Natural killer cell treated with Interleukin-12 subunit alpha and Interleukin-12 subunit beta and Interleukin-15 and Interleukin-18, amount 100 ng/mL, for 72 hours (primary cell): Measurements from ENCODE around the gene CTBP2. TPM values are rescaled to one million over a fixed set of nuclear protein-coding genes. Genes with fewer than 3 reads are reported as not detected.
"Not testable (repeated sequence)": the region's sequence is repeated elsewhere in the genome, so short reads cannot be mapped to it uniquely, and the experiment has no call there.

Experiments
- ATAC-seq, 2 donors: fragments of 150-1000 bp; cut with Tn5 transposase in 1 of 2; sonication (Bioruptor Pico), chemical (Tn5 transposase) in 1 of 2; 2 replicates each; pipeline ENCODE4 v1.10.0; 2021
- DNase-seq: peaks from one replicate; pipeline ENCODE4 v3.0.0; 2022; ENCODE audit warnings: low spot score
- H3K27ac Mint-ChIP-seq, 2 donors: 1 replicate in 1 of 2; 2 replicates in 1 of 2; pipeline ENCODE4 v1.8.0; 2022; ENCODE audit warnings: mixed read lengths in 2 of 2, mild to moderate bottlenecking in 1 of 2, moderate library complexity in 1 of 2
- H3K27me3 Mint-ChIP-seq, 2 donors: 1 replicate in 1 of 2; 2 replicates in 1 of 2; pipeline ENCODE4 v1.8.0; 2022; ENCODE audit warnings: mixed read lengths in 2 of 2
- H3K36me3 Mint-ChIP-seq: one replicate; pipeline ENCODE4 v1.8.0; 2022; ENCODE audit warnings: mixed read lengths
- H3K4me1 Mint-ChIP-seq, 2 donors: 1 replicate in 1 of 2; 2 replicates in 1 of 2; pipeline ENCODE4 v1.8.0; 2022; ENCODE audit warnings: low read depth in 2 of 2, mixed read lengths in 2 of 2, mild to moderate bottlenecking in 1 of 2
- H3K4me3 Mint-ChIP-seq: one replicate; pipeline ENCODE4 v1.8.0; 2022; ENCODE audit warnings: mixed read lengths
- H3K9me3 Mint-ChIP-seq: 2 replicates; pipeline ENCODE4 v1.8.0; 2022; ENCODE audit warnings: mixed read lengths
- total RNA-seq, 2 donors: library from RNA; stranded (reverse); gene quantifications; one replicate each; pipeline ENCODE4 v1.2.3, GENCODE V29; 2022

Gene CTBP2
- total RNA-seq, 2 donors from 2014 or later = 61.3 to 76.4 TPM

- peaks cover 3% of the 10 kb centered on the region for H3K9me3 Mint-ChIP-seq
- no peak overlapping the region for H3K4me3 Mint-ChIP-seq
- DNase-seq (no peak), ATAC-seq (no peak)
- H3K27ac Mint-ChIP-seq = no peak overlapping the region
- no peaks in the 10 kb centered on the region for H3K36me3 Mint-ChIP-seq
- H3K4me1 Mint-ChIP-seq = peaks cover 0 to 4% of the 10 kb centered on the region in 2 donors
- H3K27me3 Mint-ChIP-seq = peaks cover 8 to 24% of the 10 kb centered on the region in 2 donors
Measured at GRCh38 chr10:125171402-125172306, 11.3 kb upstream of the CTBP2 start.

DNA sequence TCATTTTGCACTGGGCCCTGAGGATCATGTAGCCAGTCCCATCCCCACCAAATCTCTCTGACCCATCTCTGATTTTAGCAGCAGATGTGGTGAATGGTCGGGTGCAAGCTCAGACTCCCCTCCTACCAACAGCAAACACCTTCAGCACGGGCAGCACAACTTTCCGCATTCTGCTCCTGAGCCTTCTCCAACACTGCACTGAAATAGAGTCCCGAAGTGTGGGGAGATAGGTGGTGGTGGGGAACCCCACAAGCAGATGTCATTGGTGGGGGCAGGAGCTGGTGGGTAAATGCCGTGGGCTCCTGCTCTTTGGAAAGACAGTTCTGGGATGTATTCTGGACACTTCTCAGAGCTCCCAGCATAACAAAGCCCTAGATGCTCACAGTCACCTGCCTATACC lies 9.6 kb upstream of the CTBP2 start:
- H3K27ac Mint-ChIP-seq = no peak overlapping the region
- H3K9me3 Mint-ChIP-seq = no peaks in the 10 kb centered on the region
- H3K27me3 Mint-ChIP-seq = peaks cover 5 to 10% of the 10 kb centered on the region in 2 donors
- ATAC-seq = no peak
- no peaks in the 10 kb centered on the region for H3K36me3 Mint-ChIP-seq
- peaks cover 0 to 4% of the 10 kb centered on the region in 2 donors for H3K4me1 Mint-ChIP-seq
- DNase-seq = no peak
- no peak overlapping the region for H3K4me3 Mint-ChIP-seq

DNA sequence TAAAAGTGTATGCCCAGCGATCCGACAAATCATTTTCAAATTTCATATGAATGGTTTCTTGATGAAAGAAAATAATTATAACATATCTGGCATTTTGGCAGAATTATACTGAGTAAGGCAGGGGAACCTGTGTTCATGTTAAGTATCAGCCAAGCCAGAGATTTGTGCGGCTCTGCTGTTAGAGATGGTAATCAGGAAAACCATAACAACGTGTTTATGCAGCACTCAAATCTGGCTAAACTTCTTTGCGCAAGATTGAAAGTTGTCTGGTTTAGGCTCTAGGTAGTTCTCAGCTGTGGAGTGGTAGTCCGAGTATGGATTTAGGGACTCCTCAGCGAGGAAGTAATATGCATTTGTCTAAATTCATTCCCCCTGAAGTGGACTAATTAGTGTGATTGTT lies 8.9 kb upstream of the CTBP2 start:
- H3K36me3 Mint-ChIP-seq = no peaks in the 10 kb centered on the region
- ATAC-seq = no peak
- no peak overlapping the region for H3K27ac Mint-ChIP-seq
- H3K4me1 Mint-ChIP-seq = peaks cover 0 to 3% of the 10 kb centered on the region in 2 donors
- peaks cover 3 to 5% of the 10 kb centered on the region in 2 donors for H3K27me3 Mint-ChIP-seq
- DNase-seq = no peak
- H3K9me3 Mint-ChIP-seq = no peaks in the 10 kb centered on the region
- H3K4me3 Mint-ChIP-seq = no peak overlapping the region

- H3K4me3 Mint-ChIP-seq = no peak overlapping the region
- no peaks in the 10 kb centered on the region for H3K36me3 Mint-ChIP-seq
- DNase-seq (no peak), ATAC-seq (no peak)
- no peak overlapping the region for H3K27ac Mint-ChIP-seq
- H3K27me3 Mint-ChIP-seq = no peaks in the 10 kb centered on the region
- no peaks in the 10 kb centered on the region for H3K9me3 Mint-ChIP-seq
- no peaks in the 10 kb centered on the region for H3K4me1 Mint-ChIP-seq
Measured at GRCh38 chr10:125166658-125167057, 6.3 kb upstream of the CTBP2 start.

DNA sequence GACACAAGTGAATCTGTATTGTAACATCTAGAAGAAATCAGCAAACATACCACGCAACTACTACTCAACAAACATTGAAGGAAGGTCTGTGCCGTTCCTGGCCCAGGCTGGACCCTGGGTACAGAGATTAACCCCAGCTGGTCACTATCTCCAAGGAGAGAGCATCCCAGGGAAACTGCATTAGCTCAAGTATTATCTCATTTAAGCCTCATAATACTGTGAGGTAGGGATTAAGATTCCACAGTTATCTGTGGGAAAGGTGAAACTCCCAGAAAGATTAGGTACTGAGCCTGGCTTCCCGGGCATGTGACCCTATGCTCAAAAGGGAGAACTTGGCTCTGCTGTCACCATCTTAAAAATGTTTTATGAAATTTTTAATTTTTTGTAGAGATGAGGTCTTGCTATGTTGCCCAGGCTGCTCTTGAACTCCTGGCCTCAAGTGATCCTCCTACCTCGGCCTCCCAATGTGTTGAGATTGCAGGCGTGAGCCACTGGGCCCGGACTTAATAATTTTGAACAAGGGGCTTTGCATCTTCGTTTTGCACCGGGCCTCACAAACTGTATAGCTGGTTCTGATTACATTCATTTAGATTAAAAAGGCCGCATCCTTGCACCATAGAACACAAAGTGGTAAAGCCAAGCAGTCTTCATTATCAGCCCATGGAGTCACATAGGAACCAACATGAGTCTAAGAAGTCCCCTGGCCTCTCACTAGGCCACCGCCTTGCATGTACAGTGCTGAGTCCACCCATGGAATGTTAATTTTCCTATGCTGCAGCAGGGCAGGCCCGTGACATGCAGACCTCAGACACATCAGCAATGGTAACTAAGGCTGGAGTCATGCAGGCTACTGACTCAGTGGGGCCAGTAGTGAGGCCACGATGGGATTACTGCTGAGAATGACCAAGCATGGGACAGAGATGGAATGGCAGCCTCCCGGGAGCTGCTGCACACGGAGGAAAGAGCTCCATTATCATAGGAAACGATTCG lies 5.5 kb upstream of the CTBP2 start:
- ATAC-seq (no peak), DNase-seq (no peak)
- Mint-ChIP-seq H3K9me3 (no peaks in the 10 kb centered on the region), H3K27ac (no peak overlapping the region), H3K36me3 (no peaks in the 10 kb centered on the region), H3K4me3 (no peak overlapping the region), H3K4me1 (no peaks in the 10 kb centered on the region), H3K27me3 (no peaks in the 10 kb centered on the region)

GRCh38 chr10:125164421-125164820 lies 4.1 kb upstream of the CTBP2 start:
- Mint-ChIP-seq H3K9me3 (no peaks in the 10 kb centered on the region), H3K4me3 (no peak overlapping the region), H3K27ac (no peak overlapping the region), H3K36me3 (no peaks in the 10 kb centered on the region), H3K4me1 (no peaks in the 10 kb centered on the region), H3K27me3 (no peaks in the 10 kb centered on the region)
- no peak for DNase-seq
- ATAC-seq = no peak

- no peaks in the 10 kb centered on the region for H3K27me3 Mint-ChIP-seq
- DNase-seq = no peak
- no peak overlapping the region for H3K27ac Mint-ChIP-seq
- no peak overlapping the region for H3K4me3 Mint-ChIP-seq
- H3K4me1 Mint-ChIP-seq = no peaks in the 10 kb centered on the region
- ATAC-seq = no peak
- H3K9me3 Mint-ChIP-seq = no peaks in the 10 kb centered on the region
- H3K36me3 Mint-ChIP-seq = no peaks in the 10 kb centered on the region
Measured at GRCh38 chr10:125163803-125164202, 3.4 kb upstream of the CTBP2 start.

DNA sequence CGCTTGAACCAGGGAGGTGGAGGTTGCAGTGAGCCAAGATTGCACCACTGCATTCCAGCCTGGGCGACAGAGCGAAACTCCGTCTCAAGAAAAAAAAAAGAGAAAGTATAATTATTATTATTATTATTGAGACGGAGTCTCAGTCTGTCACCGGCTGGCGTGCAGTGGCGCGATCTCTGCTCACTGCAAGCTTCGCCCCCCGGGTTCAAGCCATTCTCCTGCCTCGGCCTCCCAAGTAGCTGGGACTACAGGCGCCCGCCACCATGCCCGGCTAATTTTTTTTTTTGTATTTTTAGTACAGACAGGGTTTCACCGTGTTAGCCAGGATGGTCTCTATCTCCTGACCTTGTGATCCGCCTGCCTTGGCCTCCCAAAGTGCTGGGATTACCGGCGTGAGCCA lies 2.9 kb upstream of the CTBP2 start:
- H3K4me1 Mint-ChIP-seq, DNase-seq, ATAC-seq, H3K9me3 Mint-ChIP-seq, H3K27ac Mint-ChIP-seq, H3K27me3 Mint-ChIP-seq, H3K36me3 Mint-ChIP-seq, H3K4me3 Mint-ChIP-seq: not testable (repeated sequence)

DNA sequence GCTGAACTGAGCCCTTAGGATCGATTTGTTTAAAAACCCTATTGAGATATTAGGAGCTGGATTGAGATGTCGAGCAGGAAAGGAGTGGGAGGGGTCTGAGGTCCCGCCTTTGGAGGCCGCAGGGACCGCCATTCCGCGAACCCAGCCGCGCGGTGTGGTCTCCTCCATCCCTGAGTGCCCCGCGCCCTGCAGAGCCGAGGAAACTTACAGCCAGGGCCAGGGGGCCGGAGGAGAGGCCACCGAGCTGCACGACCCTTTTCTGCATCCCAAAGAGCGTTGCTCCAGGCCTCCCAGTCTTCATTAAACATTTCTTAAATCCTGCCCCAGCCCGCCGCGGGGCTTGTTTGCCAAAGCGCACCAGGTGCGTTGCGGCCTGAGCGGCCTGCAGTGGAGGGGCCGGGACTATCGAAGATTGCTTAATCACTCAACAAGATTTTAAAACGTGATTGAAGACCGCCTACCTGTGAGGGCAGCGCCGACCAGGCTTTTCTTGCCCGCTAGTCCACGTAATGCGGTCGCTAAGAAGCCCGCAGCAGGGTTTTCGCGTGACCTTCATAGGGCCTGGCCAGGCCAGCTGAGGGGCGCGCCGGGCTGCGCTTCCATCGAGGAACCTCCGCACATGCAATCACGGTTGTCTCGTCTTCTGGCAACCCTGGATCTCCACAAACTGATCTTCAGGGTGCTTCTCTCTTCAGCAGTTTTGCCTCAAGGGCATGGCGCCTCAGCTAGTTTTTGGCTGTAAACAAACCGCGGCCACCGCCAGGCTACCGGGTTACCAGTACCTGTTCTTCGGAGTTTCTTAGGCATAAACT lies 2.0 kb upstream of the CTBP2 start:
- no peaks in the 10 kb centered on the region for H3K9me3 Mint-ChIP-seq
- ATAC-seq (no peak), DNase-seq (no peak)
- no peaks in the 10 kb centered on the region for H3K27me3 Mint-ChIP-seq
- no peak overlapping the region for H3K27ac Mint-ChIP-seq
- peak overlapping the region; percentile 70 for H3K4me3 Mint-ChIP-seq
- peaks cover 11 to 13% of the 10 kb centered on the region in 2 donors for H3K4me1 Mint-ChIP-seq
- no peaks in the 10 kb centered on the region for H3K36me3 Mint-ChIP-seq

- peaks cover 16 to 18% of the 10 kb centered on the region in 2 donors for H3K4me1 Mint-ChIP-seq
- no peak for DNase-seq
- ATAC-seq = peak in 1 of 2 donors; percentile 1
- no peak overlapping the region for H3K27ac Mint-ChIP-seq
- H3K27me3 Mint-ChIP-seq = no peaks in the 10 kb centered on the region
- peak overlapping the region; percentile 70 for H3K4me3 Mint-ChIP-seq
- no peaks in the 10 kb centered on the region for H3K36me3 Mint-ChIP-seq
- no peaks in the 10 kb centered on the region for H3K9me3 Mint-ChIP-seq
Measured at GRCh38 chr10:125161707-125162119, 1.4 kb upstream of the CTBP2 start.

GRCh38 chr10:125160856-125161706 lies 718 bp upstream of the CTBP2 start:
- Mint-ChIP-seq H3K9me3 (no peaks in the 10 kb centered on the region), H3K4me3 (peak overlapping the region; percentile 70), H3K27me3 (no peaks in the 10 kb centered on the region), H3K4me1 (peaks cover 19 to 24% of the 10 kb centered on the region in 2 donors), H3K36me3 (no peaks in the 10 kb centered on the region), H3K27ac (no peak overlapping the region)
- DNase-seq (peak; percentile 81), ATAC-seq (peak; percentile 71 to 75)

GRCh38 chr10:125159486-125159931 lies 854 bp downstream of the CTBP2 start:
- ATAC-seq (peak; percentile 1 to 10), DNase-seq (no peak)
- H3K4me1 Mint-ChIP-seq = peaks cover 33 to 38% of the 10 kb centered on the region in 2 donors
- peak overlapping the region; percentile 74 for H3K4me3 Mint-ChIP-seq
- H3K27ac Mint-ChIP-seq = no peak overlapping the region
- no peaks in the 10 kb centered on the region for H3K36me3 Mint-ChIP-seq
- H3K27me3 Mint-ChIP-seq = no peaks in the 10 kb centered on the region
- no peaks in the 10 kb centered on the region for H3K9me3 Mint-ChIP-seq
